Activated CD8-positive, alpha-beta memory T cell treated with anti-CD3 and anti-CD28 coated beads, Interleukin-2, amount 50 U/mL, for 24 hours (primary cell): Measurements from ENCODE around the gene SBNO1.
"Not testable (repeated sequence)": the region's sequence is repeated elsewhere in the genome, so short reads cannot be mapped to it uniquely, and the experiment has no call there.

Experiments used
- DNase-seq: peaks from one replicate; pipeline ENCODE4 v3.0.0-alpha.2; 2020; ENCODE audit errors: extremely low read depth

SBNO1 gene

DNA sequence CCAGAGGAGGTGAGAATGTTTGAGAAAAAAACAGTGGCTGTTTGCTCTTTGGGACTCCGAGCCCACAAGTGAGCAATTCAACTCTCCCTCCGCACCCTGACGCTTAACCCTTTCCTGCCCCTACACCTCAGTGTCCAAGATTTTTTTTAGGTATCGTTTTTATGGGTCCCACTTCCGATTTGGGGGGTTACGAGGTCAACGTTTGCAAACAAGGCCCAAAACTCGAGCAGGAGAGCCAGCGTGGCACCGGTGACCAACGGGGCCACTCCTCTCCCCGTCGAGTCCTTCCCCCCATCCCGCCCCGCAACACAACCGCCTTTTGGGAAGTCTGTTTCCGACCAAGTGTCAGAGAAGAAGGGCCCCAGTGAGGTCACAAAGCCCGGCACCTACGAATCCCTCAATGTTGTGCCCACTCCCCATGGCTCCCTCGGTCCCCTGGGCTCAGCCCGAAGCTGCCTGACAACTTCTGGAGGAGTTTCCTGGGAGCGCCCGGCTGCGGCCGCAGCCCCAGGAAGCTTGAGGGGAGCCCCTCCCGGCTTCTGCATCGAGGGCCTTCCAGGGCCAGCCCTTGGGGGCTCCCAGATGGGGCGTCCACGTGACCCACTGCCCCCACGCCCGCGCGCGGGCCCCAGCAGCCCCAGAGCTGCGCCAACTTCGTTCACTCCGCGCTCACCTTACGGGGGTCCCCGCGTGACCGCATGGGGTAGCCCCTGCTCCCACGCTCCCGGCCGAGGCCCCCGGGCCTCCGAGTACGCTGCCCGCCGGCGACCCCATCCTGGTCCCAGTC lies 94.2 kb downstream of the SBNO1 start:
- DNase-seq: no peak

DNA sequence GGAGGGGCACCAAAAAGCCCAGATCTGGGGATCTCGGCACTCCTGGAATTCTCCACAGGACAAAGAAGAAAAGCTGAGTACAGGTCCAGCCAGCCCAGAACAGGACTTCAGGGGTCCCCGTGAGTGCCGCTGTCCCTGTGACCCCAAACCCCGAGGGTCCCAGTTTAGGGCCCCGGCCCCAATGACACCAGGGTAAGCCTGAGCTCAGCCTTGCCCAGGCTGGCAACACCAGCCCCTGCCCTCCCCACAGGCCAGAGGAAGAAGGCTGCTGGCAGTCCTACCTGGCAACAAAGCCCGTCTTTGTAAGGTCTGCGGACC lies 94.8 kb downstream of the SBNO1 start:
- no peak for DNase-seq

DNA sequence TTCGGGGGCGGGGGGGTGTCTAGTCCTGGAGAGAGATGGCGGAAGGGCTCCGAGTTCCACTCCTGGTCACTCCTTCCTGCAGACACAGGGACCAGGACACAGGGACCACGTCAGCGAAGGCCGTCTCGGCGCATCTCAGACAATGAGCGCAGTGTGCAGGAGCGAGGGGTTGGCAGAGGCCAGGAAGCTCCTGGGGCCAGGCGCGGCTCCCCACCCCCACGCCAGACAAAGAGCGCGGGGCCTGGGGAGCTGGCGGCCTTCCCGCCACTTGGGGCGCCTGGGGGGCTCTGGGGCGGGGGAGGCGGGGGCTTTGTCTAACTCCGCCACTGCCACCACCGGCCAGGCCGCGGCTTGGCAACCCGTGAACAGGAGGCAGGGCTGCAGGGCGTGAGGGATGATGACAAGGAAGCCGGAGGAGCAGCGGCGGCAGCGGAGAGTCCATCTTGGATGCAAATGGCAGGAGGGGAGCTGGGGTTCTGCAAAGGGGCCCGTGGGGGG lies 95.2 kb downstream of the SBNO1 start:
- no peak for DNase-seq

DNA sequence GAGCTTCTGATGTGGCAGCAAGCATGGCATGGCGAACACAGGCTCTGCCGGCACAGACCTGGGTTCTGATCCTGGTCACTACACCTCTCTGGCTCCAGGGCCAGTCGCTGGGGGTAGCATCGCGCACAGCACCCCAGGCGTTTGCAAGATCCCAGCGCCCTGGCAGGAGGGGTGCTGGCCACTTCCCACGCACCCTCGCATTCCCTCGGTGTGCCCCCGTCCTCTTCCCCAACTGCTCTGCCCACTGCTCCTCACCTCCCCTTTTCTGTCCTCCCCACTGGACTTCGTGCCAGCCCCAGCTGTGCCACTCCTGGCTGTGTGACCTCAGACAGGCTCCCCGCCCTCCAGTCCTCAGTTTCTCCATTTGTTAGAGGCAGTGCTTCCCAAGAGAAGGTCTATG lies 95.8 kb downstream of the SBNO1 start:
- no peak for DNase-seq

DNA sequence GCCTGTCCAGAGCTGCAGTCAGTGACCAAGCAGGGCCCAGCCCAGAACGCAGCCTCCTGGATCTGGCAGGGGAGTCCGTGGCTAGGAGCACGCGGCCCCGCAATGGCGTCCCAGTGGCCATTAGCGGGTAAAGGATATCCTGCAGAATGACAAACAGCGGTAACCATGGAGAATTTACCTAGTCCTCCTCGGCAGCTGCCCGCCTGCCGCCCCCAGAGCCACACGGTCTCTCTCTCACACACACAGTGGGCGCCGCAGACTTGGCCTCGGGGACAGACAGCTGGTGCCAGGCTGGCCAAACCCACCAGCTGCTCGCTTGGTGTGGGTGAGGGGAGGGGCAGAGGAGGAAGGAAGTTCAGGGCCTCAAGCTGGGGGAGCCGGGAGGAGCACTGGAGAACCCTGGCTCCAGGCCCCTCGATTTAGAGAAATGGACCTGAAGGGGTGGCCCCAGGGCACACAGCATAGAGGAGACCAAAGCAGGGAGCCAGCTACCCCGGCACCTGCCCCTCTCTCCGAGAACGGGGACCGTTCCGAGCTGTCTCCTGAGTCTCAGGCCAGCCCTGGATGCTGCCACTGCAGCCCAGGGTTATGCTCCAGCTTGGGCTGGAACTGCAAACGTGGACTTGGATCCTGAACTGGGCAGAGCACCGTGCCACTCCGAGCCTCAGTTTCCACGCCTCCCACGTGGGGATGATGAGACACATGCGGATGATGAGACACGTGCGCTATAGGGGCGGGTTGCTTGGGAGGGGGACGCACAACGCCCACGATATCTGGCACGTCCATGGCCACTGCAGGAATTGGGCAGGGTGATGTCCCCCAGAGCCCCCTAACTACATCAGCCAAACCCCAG lies 96.4 kb downstream of the SBNO1 start:
- no peak for DNase-seq

DNA sequence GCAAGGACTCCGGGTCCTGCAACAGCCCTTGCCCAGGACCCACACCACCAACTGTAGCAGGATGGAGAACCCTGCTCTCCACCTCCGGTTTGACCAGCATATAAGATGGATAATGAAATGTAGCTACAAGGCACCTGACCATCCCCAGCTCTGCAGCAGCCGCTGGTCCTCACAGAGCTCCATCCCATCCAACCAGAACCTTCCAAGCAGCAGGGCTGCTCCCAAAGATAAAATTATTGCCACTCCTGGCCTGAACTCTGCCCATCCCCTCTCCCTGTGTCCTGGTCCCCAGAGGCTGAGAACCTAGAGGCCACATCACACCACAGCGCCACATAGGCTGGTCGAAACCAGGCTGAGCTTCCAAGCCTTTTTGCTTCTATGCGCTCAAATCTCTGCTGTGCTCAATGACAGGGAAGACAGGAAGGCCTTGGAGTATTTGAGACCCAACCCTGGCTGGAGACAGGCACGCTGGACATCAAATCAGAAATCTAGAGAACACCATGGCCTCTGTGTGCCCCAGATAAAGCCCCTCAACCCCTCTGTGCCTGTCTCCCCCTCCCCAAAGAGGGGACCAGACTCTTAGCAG lies 97.2 kb downstream of the SBNO1 start:
- no peak for DNase-seq

DNA sequence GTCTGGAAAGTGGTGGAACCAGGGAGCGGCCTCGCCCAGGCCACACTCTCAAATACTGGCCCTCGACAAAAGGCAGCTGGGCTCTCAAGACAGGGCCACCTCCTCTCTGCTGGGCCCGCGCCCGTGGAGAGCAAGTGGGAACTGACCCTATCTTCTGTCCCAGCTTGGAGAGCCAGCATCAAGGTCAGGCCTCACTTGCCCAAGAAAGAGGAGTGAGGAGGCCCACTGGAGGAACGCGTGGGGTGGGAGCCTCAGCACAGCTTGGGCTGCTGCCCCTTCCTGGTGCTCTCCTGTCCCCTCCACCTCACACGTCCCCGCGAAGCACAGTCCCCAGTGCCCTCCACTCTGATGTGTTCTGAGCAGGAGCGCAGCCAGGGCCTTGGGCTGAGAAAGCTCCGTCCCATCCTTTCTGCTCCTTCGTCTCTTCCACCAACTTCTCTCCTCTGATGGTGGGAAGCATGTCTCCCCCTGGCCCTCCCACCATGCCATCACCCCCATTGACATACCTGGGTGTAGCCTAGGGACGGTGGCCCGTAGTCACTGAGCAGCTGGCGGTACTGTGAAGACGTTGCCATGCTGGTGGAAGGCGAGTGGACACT lies 97.9 kb downstream of the SBNO1 start:
- DNase-seq: no peak

DNA sequence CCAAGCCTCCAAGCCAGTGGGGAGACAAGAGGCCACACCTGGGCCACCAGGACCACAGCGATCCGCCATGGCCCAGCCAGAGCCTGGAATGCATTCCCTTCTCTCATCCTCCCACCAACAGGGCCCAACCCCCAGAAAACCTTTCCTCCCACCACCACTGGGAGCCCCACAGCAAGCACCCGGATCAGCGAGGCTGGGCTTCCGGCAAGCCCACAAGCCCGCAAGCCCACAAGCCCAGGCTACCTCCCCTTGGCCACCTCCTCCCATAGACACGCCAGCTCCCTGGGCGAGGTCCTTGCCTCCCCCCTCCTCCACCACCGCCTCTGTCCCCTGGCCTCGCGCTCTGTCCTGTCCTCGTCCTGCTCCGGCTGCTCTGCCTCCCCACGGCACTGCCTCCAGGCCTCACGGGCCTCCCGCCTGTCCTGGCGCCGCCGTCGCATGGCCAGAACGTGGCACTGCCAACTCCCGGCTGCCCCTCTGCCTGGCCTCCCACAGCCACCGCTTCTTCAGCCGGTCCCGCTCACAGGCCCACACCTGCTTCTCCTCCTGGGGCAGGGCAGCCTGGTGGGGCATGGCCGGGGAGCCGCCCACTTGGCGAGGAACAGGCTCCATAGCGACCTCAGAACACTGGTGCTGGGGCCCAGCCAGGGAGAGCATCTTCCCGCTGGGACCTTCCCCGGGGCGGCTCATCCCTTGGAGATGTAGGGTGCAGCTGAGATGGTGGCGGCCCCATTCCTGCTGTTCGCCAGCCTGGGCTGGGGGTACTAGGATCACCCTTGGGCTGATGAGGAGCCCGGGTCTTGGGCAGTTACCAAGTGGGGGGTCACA lies 98.6 kb downstream of the SBNO1 start:
- DNase-seq: no peak

DNA sequence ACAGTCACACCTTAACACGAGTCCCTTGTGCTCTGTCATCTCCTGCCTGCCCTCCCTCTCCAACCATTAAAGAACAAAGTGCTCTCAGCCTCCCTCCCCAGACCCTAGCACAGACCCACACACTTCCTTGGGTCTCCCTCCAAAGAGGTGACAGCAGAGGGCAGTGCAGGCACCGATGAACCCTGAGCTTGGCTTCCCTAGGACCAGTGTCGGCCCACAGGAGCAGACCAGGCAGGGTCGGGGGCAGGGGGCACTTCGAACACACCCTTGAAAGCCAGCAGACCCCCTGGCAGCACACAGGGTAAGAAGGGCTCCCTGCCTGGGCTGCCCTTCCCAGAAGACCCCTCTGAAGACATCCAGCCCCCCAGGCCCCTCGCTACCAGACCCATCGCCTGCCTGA lies 100.0 kb downstream of the SBNO1 start:
- DNase-seq: no peak

DNA sequence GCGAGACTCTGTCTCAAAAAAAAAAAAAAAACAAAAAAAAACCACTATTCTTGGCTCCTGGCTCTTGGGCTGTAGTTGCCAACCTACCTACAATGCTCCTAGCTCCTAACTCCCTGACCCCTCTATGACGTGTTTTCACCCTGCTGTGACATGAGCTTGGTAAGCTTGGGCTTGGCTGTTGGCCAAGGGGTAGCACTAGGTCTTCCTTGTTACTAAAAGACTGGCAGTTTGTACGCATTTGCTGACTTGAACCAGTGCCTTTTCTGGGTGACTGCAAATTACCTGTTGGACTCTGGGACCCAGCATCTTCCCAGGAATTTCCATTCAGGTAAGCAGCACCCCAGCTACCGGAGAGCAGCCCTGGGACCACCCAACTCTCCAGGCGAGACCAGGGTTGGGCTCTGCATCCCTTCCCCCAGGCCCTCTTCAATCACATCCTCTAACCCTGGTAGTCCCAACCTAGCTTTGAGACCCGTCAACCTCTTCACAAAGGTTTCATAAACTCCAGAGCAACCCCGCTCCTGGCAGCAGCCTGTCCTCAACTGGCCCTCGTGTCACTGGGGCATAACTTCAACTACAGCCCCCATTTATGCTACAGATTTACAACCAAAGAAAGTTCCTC lies 101.3 kb downstream of the SBNO1 start:
- DNase-seq: no peak

DNA sequence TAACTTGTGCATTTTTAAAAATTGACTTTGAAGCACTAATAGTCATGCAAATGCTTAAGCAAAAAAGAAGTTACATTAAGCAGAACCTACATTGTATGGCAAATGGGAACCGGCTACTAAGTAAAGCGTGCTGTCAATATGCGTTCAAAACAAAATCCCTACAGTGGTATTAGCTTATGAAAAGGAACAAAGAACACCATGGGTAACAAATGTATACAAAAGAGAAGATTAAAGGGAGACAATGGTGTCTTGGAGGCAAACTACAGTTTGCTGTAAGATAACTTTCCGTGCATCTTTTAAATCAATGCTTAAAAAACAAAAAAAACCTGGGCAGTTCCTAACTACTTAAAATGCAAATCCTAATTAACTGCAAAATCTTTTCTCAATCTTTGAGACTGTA lies 103.5 kb downstream of the SBNO1 start:
- DNase-seq: no peak

DNA sequence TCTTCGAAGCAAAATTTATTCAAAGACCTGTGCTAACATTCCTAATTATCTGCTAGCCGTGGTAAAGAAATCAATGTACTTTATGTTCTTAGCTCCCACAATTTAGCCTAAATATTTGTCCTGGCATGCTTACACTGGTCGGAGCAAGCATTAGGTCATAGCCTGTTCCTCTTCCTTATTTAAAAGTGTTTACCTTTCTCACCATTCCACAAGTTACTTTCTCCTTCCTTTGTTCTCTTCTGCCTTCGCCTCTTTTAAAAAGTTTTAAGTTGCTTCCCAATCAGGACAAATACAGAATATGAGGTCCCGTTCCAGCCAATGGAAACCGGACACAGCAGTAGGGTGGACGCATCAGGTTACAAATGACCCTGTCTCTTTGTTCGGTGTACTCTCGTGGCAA lies 104.6 kb downstream of the SBNO1 start:
- no peak for DNase-seq

DNA sequence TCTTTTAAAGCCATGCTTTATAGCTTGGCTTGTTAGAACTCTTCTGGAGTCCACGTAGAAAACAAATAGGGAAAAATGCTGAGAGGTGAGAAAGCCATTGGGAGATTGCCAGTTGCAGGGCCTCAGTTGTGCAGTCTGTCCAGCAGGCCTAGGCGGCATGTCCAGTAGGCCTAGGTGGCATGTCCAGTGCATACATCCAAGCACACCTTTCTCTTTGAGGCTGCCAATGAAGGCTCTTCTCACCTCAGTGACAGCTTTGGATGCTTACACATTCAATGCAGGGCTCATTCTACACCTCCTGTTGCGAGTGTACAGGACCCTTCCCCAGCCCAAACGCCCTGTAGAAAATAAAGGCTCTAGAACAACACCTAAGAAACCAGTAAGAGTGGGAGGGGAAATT lies 106.1 kb downstream of the SBNO1 start:
- DNase-seq: no peak

DNA sequence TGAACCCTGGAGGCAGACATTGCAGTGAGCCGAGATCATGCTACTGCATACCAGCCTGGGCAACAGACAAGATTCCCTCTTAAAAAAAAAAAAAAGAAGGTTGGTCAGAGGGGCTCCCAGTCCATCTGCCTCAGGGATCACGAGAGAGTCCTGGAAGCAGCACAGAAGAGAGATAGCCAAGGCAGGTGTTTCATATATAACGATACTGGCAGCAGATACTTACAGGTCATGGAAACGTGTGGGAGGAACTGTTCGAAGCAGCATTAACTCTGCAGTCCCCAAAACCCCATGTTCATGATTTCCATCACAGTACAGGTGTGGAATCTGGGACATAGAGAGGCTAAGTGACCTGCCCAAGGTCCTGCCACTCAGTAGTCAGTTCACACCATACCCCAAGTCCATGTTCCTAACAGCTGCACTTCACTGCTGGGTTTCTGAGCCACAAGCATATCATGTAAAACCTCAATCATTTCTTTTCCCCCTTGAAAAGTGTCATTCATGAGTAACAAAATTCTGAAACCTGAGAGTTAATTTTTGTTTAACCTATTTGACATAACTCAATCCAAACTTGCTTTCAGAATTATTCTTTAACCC lies 109.7 kb downstream of the SBNO1 start:
- DNase-seq: no peak

DNA sequence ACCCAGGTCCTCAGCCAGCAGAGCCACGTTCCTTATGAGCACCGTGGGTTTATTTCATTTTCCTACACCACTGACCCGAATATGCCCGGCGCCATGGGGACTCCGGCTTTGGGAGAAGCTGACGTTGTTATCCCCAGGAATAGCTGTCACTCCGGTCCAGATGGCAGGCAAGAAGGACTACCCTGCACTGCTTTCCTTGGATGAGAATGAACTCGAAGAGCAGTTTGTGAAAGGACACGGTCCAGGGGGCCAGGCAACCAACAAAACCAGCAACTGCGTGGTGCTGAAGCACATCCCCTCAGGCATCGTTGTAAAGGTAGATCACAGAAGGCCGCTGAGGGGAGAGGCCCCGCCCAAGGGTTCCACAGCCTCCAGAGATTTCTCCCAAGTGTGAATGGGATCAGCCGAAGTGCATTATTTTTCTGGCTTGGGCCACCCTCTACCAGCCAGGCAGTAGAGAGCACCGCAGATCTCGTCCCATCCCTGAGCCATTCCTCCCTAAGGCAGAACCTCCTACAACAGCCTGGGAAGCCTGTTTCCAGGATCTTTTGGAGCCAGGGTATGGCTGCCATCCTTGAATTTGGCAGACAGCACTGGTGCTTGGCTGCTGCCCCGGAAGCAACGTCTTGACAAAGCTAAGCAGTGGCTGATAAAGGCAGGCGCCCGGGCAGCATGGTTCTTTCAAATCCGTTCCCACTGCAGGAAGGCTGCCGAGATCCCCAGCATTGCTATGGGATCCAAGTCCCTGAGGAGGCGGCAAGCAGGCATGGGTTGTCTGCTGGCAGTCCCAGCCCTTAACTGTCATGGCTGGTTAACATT lies 110.8 kb downstream of the SBNO1 start:
- no peak for DNase-seq

DNA sequence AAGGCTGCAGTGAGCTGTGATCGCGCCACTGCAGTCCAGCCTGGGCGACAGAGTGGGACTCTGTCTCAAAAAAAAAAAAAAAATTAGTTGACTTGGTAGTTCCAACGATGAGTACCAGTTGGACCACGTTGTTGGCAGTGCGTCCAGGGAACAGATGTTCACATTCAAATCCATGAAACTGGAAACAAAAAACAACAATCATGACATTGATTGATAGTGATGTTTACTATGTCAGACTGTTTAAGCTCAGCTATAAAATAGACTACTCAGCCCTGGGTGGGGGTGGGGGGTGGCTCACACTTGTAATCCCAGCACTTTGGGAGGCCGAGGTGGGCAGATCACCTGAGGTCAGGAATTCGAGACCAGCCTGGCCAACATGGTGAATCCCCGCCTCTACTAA lies 112.3 kb downstream of the SBNO1 start:
- not testable (repeated sequence) for DNase-seq

DNA sequence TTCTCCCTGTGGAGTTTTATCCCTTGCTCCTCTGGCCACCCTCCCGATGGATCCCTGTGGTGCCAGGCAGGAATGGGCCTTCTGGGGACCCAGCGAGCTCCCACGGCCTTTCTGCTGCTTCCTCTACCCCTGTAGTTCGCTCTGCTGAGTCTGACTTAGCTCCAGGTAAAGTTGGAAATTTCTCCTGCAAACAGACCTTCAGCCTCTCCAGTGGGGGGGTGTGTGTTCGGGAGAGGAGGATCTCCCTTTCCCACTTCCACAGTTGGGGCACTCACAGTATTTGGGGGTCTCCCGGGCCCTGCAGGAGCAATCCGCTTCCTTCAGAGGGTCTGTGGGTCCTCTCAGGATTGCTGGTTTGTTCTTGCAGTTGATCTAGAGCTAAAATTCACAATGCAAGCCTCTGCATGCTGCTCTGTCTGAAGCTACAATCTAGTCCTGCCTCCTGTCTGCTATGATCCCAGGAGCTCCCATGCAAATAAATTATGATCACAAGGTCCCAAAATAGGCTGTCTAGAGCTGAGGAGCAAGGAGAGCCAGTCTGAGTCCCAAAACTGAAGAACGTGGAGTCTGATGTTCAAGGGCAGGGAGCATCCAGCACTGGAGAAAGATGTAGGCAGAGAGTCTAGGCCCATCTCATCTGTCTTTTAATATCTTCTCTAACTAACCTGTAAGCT lies 113.1 kb downstream of the SBNO1 start:
- DNase-seq: no peak

DNA sequence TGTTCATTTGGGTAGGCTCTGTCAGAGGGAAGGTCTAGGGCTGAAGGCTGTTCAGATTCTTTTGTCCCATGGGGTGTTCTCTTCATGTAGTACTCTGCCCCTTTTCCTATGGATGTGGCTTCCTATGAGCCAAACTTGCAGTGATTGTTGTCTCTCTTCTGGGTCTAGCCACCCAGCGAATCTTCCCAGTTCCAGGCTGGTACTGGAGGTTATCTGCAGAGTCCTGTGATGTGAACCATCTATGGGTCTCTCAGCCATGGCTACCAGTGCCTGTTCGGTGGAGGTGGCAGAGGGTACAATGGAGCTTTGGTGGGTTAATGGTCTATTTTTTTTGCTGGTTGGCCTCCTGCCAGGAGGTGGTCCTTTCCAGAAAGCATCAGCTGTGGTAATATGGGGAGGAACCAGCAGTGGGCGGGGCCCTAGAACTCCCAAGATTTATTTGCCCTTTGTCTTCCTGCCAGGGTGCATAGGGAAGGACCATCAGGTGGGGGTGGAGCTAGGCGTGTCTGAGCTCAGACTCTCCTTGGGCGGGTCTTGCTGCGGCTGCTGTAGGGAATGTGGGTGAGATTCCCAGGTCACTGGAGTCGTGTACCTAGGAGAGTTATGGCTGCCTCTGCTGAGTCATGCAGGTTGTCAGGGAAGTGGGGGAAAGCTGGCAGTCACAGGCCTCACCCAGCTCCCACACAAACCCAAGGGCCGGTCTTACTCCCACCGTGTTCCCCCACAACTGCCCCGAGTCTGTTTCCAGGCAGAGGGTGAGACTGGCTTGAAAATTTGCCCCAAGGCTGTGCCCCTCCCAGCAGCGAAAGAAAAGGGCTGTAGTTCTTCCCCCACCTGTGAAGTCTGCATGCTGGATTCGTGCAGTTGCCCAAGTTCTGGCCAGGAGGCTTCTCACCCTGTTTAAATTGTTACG lies 113.9 kb downstream of the SBNO1 start:
- DNase-seq: no peak
